BLaER1 (cell line): ENCODE measurements around the gene ALDOA.

Source experiments
- H3K27ac ChIP-seq: shearing (Covaris generic); formaldehyde crosslinking; 2 replicates; pipeline ENCODE4 v1.8.1; 2022
- H3K27me3 ChIP-seq: shearing (Covaris generic); formaldehyde crosslinking; 2 replicates; pipeline ENCODE4 v1.8.1; 2022
- H3K36me3 ChIP-seq: shearing (Covaris generic); formaldehyde crosslinking; 2 replicates; pipeline ENCODE4 v1.8.1; 2022
- H3K4me1 ChIP-seq: shearing (Covaris generic); formaldehyde crosslinking; 2 replicates; pipeline ENCODE4 v1.8.1; 2022
- H3K4me2 ChIP-seq: shearing (Covaris generic); formaldehyde crosslinking; 2 replicates; pipeline ENCODE4 v1.8.1; 2022
- H3K4me3 ChIP-seq: shearing (Covaris generic); formaldehyde crosslinking; 2 replicates; pipeline ENCODE4 v1.8.1; 2022
- H3K9ac ChIP-seq: shearing (Covaris generic); formaldehyde crosslinking; 2 replicates; pipeline ENCODE4 v1.8.1; 2022
- H3K9me3 ChIP-seq: shearing (Covaris generic); formaldehyde crosslinking; 2 replicates; pipeline ENCODE4 v1.8.1; 2022
- H4K20me1 ChIP-seq: shearing (Covaris generic); formaldehyde crosslinking; 2 replicates; pipeline ENCODE4 v1.8.1; 2022
- Cebpa-rat ChIP-seq: shearing (Covaris generic); IDR thresholded peaks from 2 replicates; pipeline ENCODE4 v1.8.1; 2022

Gene ALDOA

GRCh38 chr16:30041841-30042240 lies 23.7 kb upstream of the ALDOA start:
- H3K9me3 ChIP-seq: no peaks in the 10 kb centered on the region
- no peak overlapping the region for H3K4me2 ChIP-seq
- no peak overlapping the region for H3K27ac ChIP-seq
- no peak overlapping the region for H3K9ac ChIP-seq
- no peaks in the 10 kb centered on the region for H3K36me3 ChIP-seq
- TF ChIP-seq Cebpa-rat: no peak
- H3K4me3 ChIP-seq: no peak overlapping the region
- H3K27me3 ChIP-seq: no peaks in the 10 kb centered on the region
- H3K4me1 ChIP-seq: no peaks in the 10 kb centered on the region
- H4K20me1 ChIP-seq: no peaks in the 10 kb centered on the region

GRCh38 chr16:30046178-30046577 lies 19.4 kb upstream of the ALDOA start:
- Histone ChIP-seq H3K4me3 (no peak overlapping the region), H3K4me2 (no peak overlapping the region), H3K4me1 (peaks cover 6% of the 10 kb centered on the region; the same call in 1 of the 2 replicates), H3K9ac (no peak overlapping the region), H4K20me1 (no peaks in the 10 kb centered on the region), H3K27ac (no peak overlapping the region), H3K9me3 (no peaks in the 10 kb centered on the region), H3K27me3 (no peaks in the 10 kb centered on the region), H3K36me3 (no peaks in the 10 kb centered on the region)
- no peak for TF ChIP-seq Cebpa-rat

GRCh38 chr16:30046588-30046987 lies 19.0 kb upstream of the ALDOA start:
- Histone ChIP-seq H3K27ac (no peak overlapping the region), H3K36me3 (no peaks in the 10 kb centered on the region), H3K4me3 (no peak overlapping the region), H3K27me3 (no peaks in the 10 kb centered on the region), H3K9ac (no peak overlapping the region), H3K4me1 (peaks cover 8% of the 10 kb centered on the region), H4K20me1 (no peaks in the 10 kb centered on the region), H3K4me2 (no peak overlapping the region), H3K9me3 (no peaks in the 10 kb centered on the region)
- TF ChIP-seq Cebpa-rat: no peak

- no peak for TF ChIP-seq Cebpa-rat
- Histone ChIP-seq H3K4me3 (no peak overlapping the region), H3K36me3 (no peaks in the 10 kb centered on the region), H4K20me1 (no peaks in the 10 kb centered on the region), H3K9me3 (no peaks in the 10 kb centered on the region), H3K27me3 (no peaks in the 10 kb centered on the region), H3K9ac (no peak overlapping the region), H3K4me2 (no peak overlapping the region), H3K27ac (no peak overlapping the region), H3K4me1 (peaks cover 35% of the 10 kb centered on the region)
Observed at GRCh38 chr16:30049871-30050270, 15.7 kb upstream of the ALDOA start.

GRCh38 chr16:30051518-30051917 lies 14.0 kb upstream of the ALDOA start:
- Histone ChIP-seq H3K36me3 (no peaks in the 10 kb centered on the region; the same call in 1 of the 2 replicates), H3K27ac (peak overlapping the region; percentile 80; the same call in 1 of the 2 replicates), H3K27me3 (no peaks in the 10 kb centered on the region), H4K20me1 (no peaks in the 10 kb centered on the region), H3K4me1 (peaks cover 40% of the 10 kb centered on the region), H3K4me2 (peak overlapping the region; percentile 99), H3K4me3 (0 out of 2 replicates have a peak overlapping the region, but pooled peaks have one; percentile 89), H3K9ac (peak overlapping the region; percentile 82; the same call in 1 of the 2 replicates), H3K9me3 (no peaks in the 10 kb centered on the region)
- no peak for TF ChIP-seq Cebpa-rat

- TF ChIP-seq Cebpa-rat: no peak
- Histone ChIP-seq H4K20me1 (no peaks in the 10 kb centered on the region), H3K36me3 (no peaks in the 10 kb centered on the region; the same call in 1 of the 2 replicates), H3K4me1 (peaks cover 34% of the 10 kb centered on the region), H3K9ac (peak overlapping the region; percentile 82), H3K4me2 (peak overlapping the region; percentile 99), H3K9me3 (no peaks in the 10 kb centered on the region), H3K4me3 (peak overlapping the region; percentile 89), H3K27ac (peak overlapping the region; percentile 80), H3K27me3 (no peaks in the 10 kb centered on the region)
Observed at GRCh38 chr16:30052671-30053372, 12.7 kb upstream of the ALDOA start.

- H3K4me1 ChIP-seq: peaks cover 34% of the 10 kb centered on the region
- no peaks in the 10 kb centered on the region for H3K9me3 ChIP-seq
- no peak for TF ChIP-seq Cebpa-rat
- H3K9ac ChIP-seq: peak overlapping the region; percentile 82
- no peaks in the 10 kb centered on the region; the same call in 1 of the 2 replicates for H3K36me3 ChIP-seq
- no peaks in the 10 kb centered on the region for H3K27me3 ChIP-seq
- no peaks in the 10 kb centered on the region for H4K20me1 ChIP-seq
- peak overlapping the region; percentile 80; the same call in 1 of the 2 replicates for H3K27ac ChIP-seq
- peak overlapping the region; percentile 99 for H3K4me2 ChIP-seq
- H3K4me3 ChIP-seq: peak overlapping the region; percentile 89
Observed at GRCh38 chr16:30053376-30054015, 12.1 kb upstream of the ALDOA start.

- Histone ChIP-seq H4K20me1 (no peaks in the 10 kb centered on the region), H3K4me3 (no peak overlapping the region), H3K27ac (no peak overlapping the region), H3K27me3 (no peaks in the 10 kb centered on the region), H3K4me1 (peaks cover 34% of the 10 kb centered on the region), H3K9ac (no peak overlapping the region), H3K4me2 (peak overlapping the region; percentile 11), H3K36me3 (no peaks in the 10 kb centered on the region; the same call in 1 of the 2 replicates), H3K9me3 (no peaks in the 10 kb centered on the region)
- TF ChIP-seq Cebpa-rat: no peak
Observed at GRCh38 chr16:30054451-30054850, 11.1 kb upstream of the ALDOA start.

GRCh38 chr16:30054959-30055553 lies 10.5 kb upstream of the ALDOA start:
- H4K20me1 ChIP-seq: no peaks in the 10 kb centered on the region
- H3K36me3 ChIP-seq: peaks cover 5% of the 10 kb centered on the region; the same call in 1 of the 2 replicates
- no peak overlapping the region for H3K9ac ChIP-seq
- peaks cover 35% of the 10 kb centered on the region for H3K4me1 ChIP-seq
- H3K4me3 ChIP-seq: no peak overlapping the region
- H3K27ac ChIP-seq: no peak overlapping the region
- peak overlapping the region; percentile 11 for H3K4me2 ChIP-seq
- H3K27me3 ChIP-seq: no peaks in the 10 kb centered on the region
- no peak for TF ChIP-seq Cebpa-rat
- no peaks in the 10 kb centered on the region for H3K9me3 ChIP-seq

- Histone ChIP-seq H3K36me3 (peaks cover 6% of the 10 kb centered on the region; the same call in 1 of the 2 replicates), H4K20me1 (no peaks in the 10 kb centered on the region), H3K27ac (no peak overlapping the region), H3K27me3 (no peaks in the 10 kb centered on the region), H3K4me3 (no peak overlapping the region), H3K4me1 (peaks cover 33% of the 10 kb centered on the region), H3K9me3 (no peaks in the 10 kb centered on the region), H3K4me2 (peak overlapping the region; percentile 45), H3K9ac (no peak overlapping the region)
- no peak for TF ChIP-seq Cebpa-rat
Observed at GRCh38 chr16:30060346-30060745, 5.2 kb upstream of the ALDOA start.
